Measurements from ENCODE around the gene SMG7. TPM values are rescaled to one million over a fixed set of nuclear protein-coding genes. Genes with fewer than 3 reads are reported as not detected.

Gene SMG7
- total and polyA plus RNA-seq, 2 donors (not counting 3 experiments of a cell fraction or from before 2014, with no cell fraction given) = 25.4 to 47.1 TPM

GRCh38 chr1:183586926-183587325, 114.6 kb downstream of the SMG7 start:
- Histone ChIP-seq H3K9ac (replicated peaks; ENCODE audit: extremely low read depth, insufficient read depth, low read length) (no peak overlapping the region), H3K9me1 (replicated peaks; ENCODE audit: control insufficient read depth, extremely low read depth, insufficient read depth, low read length) (no peaks in the 10 kb centered on the region), H3K4me1 (ENCODE audit: control insufficient read depth, extremely low read depth, insufficient read depth, low read length) (no peaks in the 10 kb centered on the region), H3K27me3 (ENCODE audit: control insufficient read depth in 2 of 2, insufficient read depth in 2 of 2, low read length in 2 of 2) (no peaks in the 10 kb centered on the region), H3K9me3 (replicated peaks; ENCODE audit: control insufficient read depth, insufficient read depth, low read length) (no peaks in the 10 kb centered on the region), H4K20me1 (replicated peaks; ENCODE audit: control insufficient read depth, extremely low read depth, insufficient read depth, low read length) (no peaks in the 10 kb centered on the region), H3K36me3 (ENCODE audit: control insufficient read depth in 2 of 2, extremely low read depth in 1 of 2, insufficient read depth in 2 of 2, low read length in 2 of 2) (no peaks in the 10 kb centered on the region), H3K4me2 (ENCODE audit: insufficient read depth, low read length) (no peak overlapping the region), H3K79me2 (ENCODE audit: control insufficient read depth, insufficient read depth, low read length) (no peaks in the 10 kb centered on the region), H3K27ac (ENCODE audit: insufficient read depth, low read depth, low read length) (no peak overlapping the region), H3K4me3 (replicated peaks in 1 of 3; ENCODE audit: insufficient read depth in 1 of 3, low read depth in 1 of 3, low read length in 3 of 3) (no peak overlapping the region), H2AFZ (ENCODE audit: low read depth, low read length) (no peak overlapping the region)
- no peak for DNase-seq (ENCODE audit: low read depth, low spot score)
- FAIRE-seq = no peak
- no TSS peak for BruUV-seq (replicated peaks)
- CTCF ChIA-PET = interaction anchor here (1.3 kb wide), 1 partner anchor 23 kb away, joined by 5 read pairs; no protein-coding TSS in a partner anchor
- dilution Hi-C loops (cut with MboI; ENCODE audit: extremely low pct_ligation_motif_present, low sequenced_read_pairs) (no loop called here), intact Hi-C loops (cut with micrococcal nuclease) (no loop called here)
- POLR2A ChIA-PET = interaction anchor here (0.6 kb wide), 1 partner anchor 51 kb away, joined by 3 read pairs; no protein-coding TSS in a partner anchor
- no peak for TF ChIP-seq FOS (IDR thresholded peaks at IDR 0.05; ENCODE audit: borderline replicate concordance, insufficient read depth, low read length)
- TF ChIP-seq JUN (IDR thresholded peaks at IDR 0.05; ENCODE audit: borderline replicate concordance, insufficient read depth, insufficient read length, low read depth) = no peak
- no peak for TF ChIP-seq MAX (IDR thresholded peaks at IDR 0.05; ENCODE audit: insufficient read depth, insufficient read length)
- no peak for TF ChIP-seq EZH2 (IDR thresholded peaks at IDR 0.05; ENCODE audit: borderline replicate concordance, low read depth, low read length, severe bottlenecking)
- no peak for TF ChIP-seq POLR2AphosphoS5 (IDR thresholded peaks at IDR 0.05; ENCODE audit: insufficient read depth, low read depth, low read length)
- no peak for TF ChIP-seq CTCF (IDR thresholded peaks at IDR 0.05; ENCODE audit: extremely low read depth in 1 of 2, insufficient read depth in 1 of 2, low read depth in 1 of 2, low read length in 2 of 2)
- no peak for TF ChIP-seq GATA2 (IDR thresholded peaks at IDR 0.05; ENCODE audit: insufficient read depth, insufficient read length, low read depth, low read length)
- no peak for TF ChIP-seq MYC (IDR thresholded peaks at IDR 0.05; ENCODE audit: low read depth, low read length)
- TF ChIP-seq POLR2A (IDR thresholded peaks at IDR 0.05; ENCODE audit: low read depth, low read length) = no peak
